Neural cell (in vitro differentiated cells): ENCODE measurements around the gene DBR1.

Experiments
- CTCF ChIP-seq: fragments of 450-650 bp; IDR thresholded peaks from 2 replicates; pipeline ENCODE4 v1.5.1; 2014; ENCODE audit warnings: antibody characterized with exemption, mild to moderate bottlenecking, moderate library complexity; ENCODE audit not compliant: poor library complexity, severe bottlenecking
- EP300 ChIP-seq: fragments of 450-650 bp; conservative IDR thresholded peaks from 2 replicates; pipeline ENCODE4 v1.6.1; 2014; ENCODE audit warnings: antibody characterized with exemption, mild to moderate bottlenecking, moderate library complexity; ENCODE audit not compliant: poor library complexity, severe bottlenecking

GRCh38 chr3:138114988-138115971 lies 59.4 kb downstream of the DBR1 start, which contains the start of gene DZIP1L:
- TF ChIP-seq CTCF: peak; percentile 68
- no peak for TF ChIP-seq EP300
